IMR-90 (cell line): ENCODE results near the gene SRRD. TPM values are rescaled to one million over a fixed set of nuclear protein-coding genes. Genes with fewer than 3 reads are reported as not detected.

Experiments
- ATAC-seq: fragments of 200-7000 bp; cut with Tn5 transposase; 2 replicates; pipeline ENCODE4 v1.9.1; 2020; ENCODE audit warnings: low read depth, mild to moderate bottlenecking, moderate library complexity
- BruUV-seq: library from RNA; stranded (reverse); fragments of 400-500 nt; replicated peaks from 2 replicates; lab custom pipeline; 2021; lab: Mats Ljungman, UMichigan
- CTCF ChIA-PET: fragments of 300-600 bp; formaldehyde crosslinking; extraction: SDS; loops from one replicate; lab custom pipeline; 2021; ENCODE audit warnings: antibody characterized with exemption; lab: Yijun Ruan, JAX
- POLR2A ChIA-PET: fragments of 300-600 bp; sonication (Branson Sonifier 250); formaldehyde crosslinking; loops from one replicate; lab custom pipeline; 2022; ENCODE audit warnings: antibody characterized with exemption; ENCODE audit not compliant: unreplicated experiment; lab: Charles Lee
- DNase-seq: peaks from one replicate; pipeline ENCODE4 v3.0.0; 2013
- H2AFZ ChIP-seq: replicated peaks from 2 replicates; pipeline ENCODE3; 2013; ENCODE audit warnings: low read length, mild to moderate bottlenecking; ENCODE audit not compliant: poor library complexity
- H2AK5ac ChIP-seq: 2 replicates; pipeline ENCODE4 v1.6.1; 2013; ENCODE audit warnings: low read depth, low read length, inconsistent platforms
- H2AK9ac ChIP-seq: replicated peaks from 2 replicates; pipeline ENCODE3; 2013; ENCODE audit warnings: mild to moderate bottlenecking, low read depth, low read length, moderate library complexity; ENCODE audit not compliant: poor library complexity
- H2BK120ac ChIP-seq: 2 replicates; pipeline ENCODE4 v1.6.1; 2013; ENCODE audit warnings: low read depth, low read length, inconsistent platforms
- H2BK15ac ChIP-seq: 3 replicates; pipeline ENCODE4 v1.6.1; 2013; ENCODE audit warnings: low read depth, low read length, inconsistent platforms
- H2BK20ac ChIP-seq: 2 replicates; pipeline ENCODE4 v1.6.1; 2013; ENCODE audit warnings: low read depth, mild to moderate bottlenecking, inconsistent platforms, low read length, moderate library complexity
- H2BK5ac ChIP-seq: 2 replicates; pipeline ENCODE4 v1.6.1; 2013; ENCODE audit warnings: mild to moderate bottlenecking, low read depth, low read length, inconsistent platforms; ENCODE audit not compliant: poor library complexity, severe bottlenecking
- H3K14ac ChIP-seq: replicated peaks from 2 replicates; pipeline ENCODE4 v1.6.1; 2013; ENCODE audit warnings: low read depth, low read length, inconsistent platforms
- H3K18ac ChIP-seq: 2 replicates; pipeline ENCODE4 v1.6.1; 2013; ENCODE audit warnings: low read depth, low read length, control low read depth
- H3K23ac ChIP-seq: 2 replicates; pipeline ENCODE4 v1.6.1; 2013; ENCODE audit warnings: low read depth, low read length, inconsistent platforms
- H3K27ac ChIP-seq: 2 replicates; pipeline ENCODE4 v1.5.1; 2013; ENCODE audit warnings: mild to moderate bottlenecking, control low read depth, low read length; ENCODE audit not compliant: insufficient read depth
- H3K27me3 ChIP-seq: 2 replicates; pipeline ENCODE4 v1.6.1; 2013; ENCODE audit warnings: low read length; ENCODE audit not compliant: control insufficient read depth, insufficient read depth
- H3K36me3 ChIP-seq: 2 replicates; pipeline ENCODE4 v1.6.1; 2013; ENCODE audit warnings: low read length, mixed read lengths; ENCODE audit not compliant: control insufficient read depth, insufficient read depth
- H3K4ac ChIP-seq: 2 replicates; pipeline ENCODE4 v1.6.1; 2013; ENCODE audit warnings: low read depth, low read length, inconsistent platforms
- H3K4me1 ChIP-seq: 2 replicates; pipeline ENCODE4 v1.6.1; 2013; ENCODE audit warnings: low read length, mixed read lengths; ENCODE audit not compliant: control insufficient read depth, insufficient read depth
- H3K4me2 ChIP-seq: 2 replicates; pipeline ENCODE4 v1.6.1; 2013; ENCODE audit warnings: low read depth, mild to moderate bottlenecking, control low read depth, low read length, moderate library complexity
- H3K4me3 ChIP-seq: 2 replicates; pipeline ENCODE4 v1.5.1; 2013; ENCODE audit warnings: low read depth, mild to moderate bottlenecking, control low read depth, low read length, moderate library complexity; ENCODE audit not compliant: insufficient read depth
- H3K56ac ChIP-seq: 2 replicates; pipeline ENCODE4 v1.6.1; 2013; ENCODE audit warnings: low read length, inconsistent platforms; ENCODE audit not compliant: insufficient read depth; ENCODE audit errors: extremely low read depth
- H3K79me1 ChIP-seq, 2 experiments: 2 replicates each; pipeline ENCODE4 v1.6.1; 2013; ENCODE audit warnings: low read length in 2 of 2, inconsistent platforms in 1 of 2, low read depth in 1 of 2
- H3K9ac ChIP-seq: 2 replicates; pipeline ENCODE4 v1.6.1; 2013; ENCODE audit warnings: low read depth, low read length, control low read depth
- H3K9me1 ChIP-seq: 2 replicates; pipeline ENCODE4 v1.6.1; 2013; ENCODE audit warnings: low read length, inconsistent platforms; ENCODE audit not compliant: insufficient read depth
- H3K9me3 ChIP-seq: 2 replicates; pipeline ENCODE4 v1.6.1; 2013; ENCODE audit warnings: low read length; ENCODE audit not compliant: control insufficient read depth, insufficient read depth
- H4K20me1 ChIP-seq: 2 replicates; pipeline ENCODE4 v1.6.1; 2013; ENCODE audit warnings: low read length, inconsistent platforms; ENCODE audit not compliant: insufficient read depth
- H4K5ac ChIP-seq: 2 replicates; pipeline ENCODE4 v1.6.1; 2013; ENCODE audit warnings: mild to moderate bottlenecking, low read depth, low read length, control low read depth
- H4K8ac ChIP-seq, 2 experiments: 2 replicates each; pipeline ENCODE4 v1.6.1; 2013; ENCODE audit warnings: low read depth in 2 of 2, low read length in 2 of 2, control low read depth in 1 of 2, inconsistent platforms in 1 of 2
- H4K91ac ChIP-seq: 2 replicates; pipeline ENCODE4 v1.6.1; 2013; ENCODE audit warnings: low read depth, low read length, inconsistent platforms; ENCODE audit not compliant: insufficient read depth
- BHLHE40 ChIP-seq: fragments of 150-350 bp; IDR thresholded peaks from 2 replicates; pipeline ENCODE4 v1.6.1; 2016; ENCODE audit warnings: mild to moderate bottlenecking, low read depth, low read length
- CEBPB ChIP-seq: IDR thresholded peaks from 2 replicates; pipeline ENCODE4 v1.6.1; 2012; ENCODE audit warnings: low read depth, low read length, improper control_type of control experiment
- CHD1 ChIP-seq: IDR thresholded peaks from 2 replicates; pipeline ENCODE4 v1.6.1; 2012; ENCODE audit warnings: low read depth, low read length, improper control_type of control experiment
- CTCF ChIP-seq: conservative IDR thresholded peaks from 2 replicates; pipeline ENCODE4 v1.5.1; 2012; ENCODE audit warnings: mild to moderate bottlenecking, low read depth, low read length, improper control_type of control experiment
- ELK1 ChIP-seq: fragments of 150-350 bp; IDR thresholded peaks from 2 replicates; pipeline ENCODE4 v1.6.1; 2016; ENCODE audit warnings: low read depth, mild to moderate bottlenecking, low read length, moderate library complexity, borderline replicate concordance
- FOS ChIP-seq: fragments of 150-350 bp; IDR thresholded peaks from 2 replicates; pipeline ENCODE4 v1.6.1; 2016; ENCODE audit warnings: low read depth, low read length
- MAFK ChIP-seq: IDR thresholded peaks from 2 replicates; pipeline ENCODE4 v1.6.1; 2012; ENCODE audit warnings: low read depth, low read length, improper control_type of control experiment
- MAZ ChIP-seq: IDR thresholded peaks from 2 replicates; pipeline ENCODE4 v1.6.1; 2012; ENCODE audit warnings: low read depth, mild to moderate bottlenecking, low read length, improper control_type of control experiment, moderate library complexity, borderline replicate concordance
- NFE2L2 ChIP-seq: fragments of 150-350 bp; IDR thresholded peaks from 2 replicates; pipeline ENCODE4 v1.6.1; 2016; ENCODE audit warnings: low read depth, mild to moderate bottlenecking, low read length
- POLR2A ChIP-seq: IDR thresholded peaks from 2 replicates; pipeline ENCODE4 v1.6.1; 2012; ENCODE audit warnings: mild to moderate bottlenecking, low read depth, low read length
- RCOR1 ChIP-seq: IDR thresholded peaks from 2 replicates; pipeline ENCODE4 v1.6.1; 2012; ENCODE audit warnings: mild to moderate bottlenecking, low read length, improper control_type of control experiment; ENCODE audit not compliant: insufficient replicate concordance
- SMC3 ChIP-seq: fragments of 150-350 bp; IDR thresholded peaks from 2 replicates; pipeline ENCODE4 v1.6.1; 2016; ENCODE audit warnings: low read depth, mild to moderate bottlenecking, antibody characterized with exemption, low read length, moderate library complexity
- WGBS, 2 experiments: methylation state at CpG; one replicate each; pipeline versions ENCODE4 v1.1.5 to v1.1.7; 2013; ENCODE audit warnings: missing lambda C conversion rate in 2 of 2; ENCODE audit not compliant: insufficient read length in 1 of 2; ENCODE audit errors: extremely low coverage in 2 of 2; 5-methylcytosine and 5-hydroxymethylcytosine counted together
- dilution Hi-C: fragments of 300-500 bp; cut with HindIII; formaldehyde crosslinking; loops from one replicate; pipeline ENCODE4 v1.14.3; 2018; ENCODE audit warnings: low sequenced_read_pairs; ENCODE audit not compliant: unreplicated experiment
- in situ Hi-C: fragments of 300-500 bp; cut with MboI; formaldehyde crosslinking; loops from 3 replicates; pipeline ENCODE4 v1.14.3; 2019; ENCODE audit warnings: low sequenced_read_pairs, inconsistent platforms, mixed read lengths
- intact Hi-C: fragments of 100-400 bp; cut with micrococcal nuclease; formaldehyde crosslinking; loops from 2 replicates; pipeline ENCODE4 v1.10.0; 2022
- polyA plus RNA-seq, 3 experiments: library from polyadenylated mRNA; depleted of rRNA; stranded (reverse); fragments of >200 nt; gene quantifications; 2 replicates each; pipeline ENCODE4 v1.2.3, GENCODE V29; 2012; ENCODE audit warnings: low replicate concordance in 1 of 3
- total RNA-seq: library from RNA; depleted of rRNA; stranded (reverse); fragments of >200 nt; gene quantifications from 2 replicates; pipeline ENCODE4 v1.2.3, GENCODE V29; 2012

The SRRD gene
- total and polyA plus RNA-seq, 2 of the 4 experiments (the other 2 are of a cell fraction), result 18.3 to 24.0 TPM

GRCh38 chr22:26435327-26436093 is 48.2 kb upstream of the SRRD start:
- Histone ChIP-seq H3K4me1 (no peaks in the 10 kb centered on the region), H3K4me3 (no peak overlapping the region), H2BK20ac (no peak overlapping the region), H3K9me3 (no peaks in the 10 kb centered on the region), H3K14ac (no peak overlapping the region), H4K5ac (no peak overlapping the region), H3K56ac (no peak overlapping the region), H3K79me1 (no peaks in the 10 kb centered on the region), H3K27me3 (peaks cover 7% of the 10 kb centered on the region; the same call in 1 of the 2 replicates), H3K9me1 (no peaks in the 10 kb centered on the region), H3K36me3 (no peaks in the 10 kb centered on the region; the same call in 1 of the 2 replicates), H3K18ac (no peak overlapping the region), H4K91ac (no peak overlapping the region), H3K4ac (no peak overlapping the region), H2BK5ac (no peak overlapping the region), H2AFZ (no peak overlapping the region), H3K4me2 (no peak overlapping the region), H2AK9ac (no peak overlapping the region), H2BK120ac (no peak overlapping the region), H3K9ac (no peak overlapping the region), H2BK15ac (no peak overlapping the region), H3K23ac (no peak overlapping the region), H4K8ac (no peak overlapping the region), H2AK5ac (no peak overlapping the region), H4K20me1 (no peaks in the 10 kb centered on the region), H3K27ac (no peak overlapping the region)
- CTCF ChIA-PET, result no interaction called here
- dilution Hi-C loops, result no loop called here
- DNase-seq (no peak), ATAC-seq (no peak)
- no TSS peak for BruUV-seq
- WGBS, 2 experiments, result 100% methylated on average over 1 of the region's 11 CpGs; no CpG with 5 or more reads in 1 of the 2 experiments
- intact Hi-C loops, result no loop called here
- in situ Hi-C loops, result no loop called here
- POLR2A ChIA-PET, result no interaction called here
- TF ChIP-seq SMC3, result no peak
- no peak for TF ChIP-seq FOS
- TF ChIP-seq NFE2L2, result no peak
- TF ChIP-seq ELK1, result no peak
- no peak for TF ChIP-seq POLR2A
- no peak for TF ChIP-seq BHLHE40
- TF ChIP-seq MAZ, result no peak
- TF ChIP-seq CTCF, result no peak
- no peak for TF ChIP-seq CEBPB
- TF ChIP-seq RCOR1, result no peak
- no peak for TF ChIP-seq CHD1
- TF ChIP-seq MAFK, result no peak
